PC-3 (cell line): ENCODE results near the gene XPO5. TPM values are rescaled to one million over a fixed set of nuclear protein-coding genes. Genes with fewer than 3 reads are reported as not detected.

Experiments used
- ATAC-seq: fragments of 200-7000 bp; cut with Tn5 transposase; 2 replicates; pipeline ENCODE4 v1.9.1; 2020; ENCODE audit warnings: mild to moderate bottlenecking, moderate library complexity
- BruUV-seq: library from RNA; stranded (reverse); fragments of 400-500 nt; replicated peaks from 2 replicates; lab custom pipeline; 2021; lab: Mats Ljungman, UMichigan
- CTCF ChIA-PET: fragments of 300-600 bp; sonication (Branson Sonifier 250); formaldehyde crosslinking; loops from one replicate; lab custom pipeline; 2022; ENCODE audit warnings: antibody characterized with exemption; lab: Charles Lee
- POLR2A ChIA-PET: fragments of 300-600 bp; sonication (Branson Sonifier 250); formaldehyde crosslinking; loops from one replicate; lab custom pipeline; 2022; ENCODE audit warnings: antibody characterized with exemption; ENCODE audit not compliant: unreplicated experiment; lab: Charles Lee
- DNase-seq: peaks from one replicate; pipeline ENCODE4 v3.0.0-alpha.2; 2015
- H2AFZ ChIP-seq: fragments of 300-600 bp; sonication (generic); 2 replicates; pipeline ENCODE4 v1.6.0; 2016; ENCODE audit warnings: antibody characterized with exemption, low read length
- H3F3A ChIP-seq: fragments of 300-600 bp; sonication (generic); one replicate; pipeline ENCODE4 v1.6.0; 2017; ENCODE audit warnings: antibody characterized with exemption, low read length, control low read depth, mild to moderate bottlenecking; ENCODE audit not compliant: unreplicated experiment
- H3K27ac ChIP-seq: fragments of 300-600 bp; sonication (generic); 2 replicates; pipeline ENCODE4 v1.5.1; 2016; ENCODE audit warnings: mild to moderate bottlenecking, low read length
- H3K27me3 ChIP-seq: fragments of 300-600 bp; sonication (generic); 2 replicates; pipeline ENCODE4 v1.6.1; 2016; ENCODE audit warnings: low read length, mixed read lengths
- H3K36me3 ChIP-seq: fragments of 300-600 bp; sonication (generic); 2 replicates; pipeline ENCODE4 v1.6.1; 2016; ENCODE audit warnings: low read depth, mixed run types, low read length, mixed read lengths
- H3K4me1 ChIP-seq: fragments of 300-600 bp; sonication (generic); 2 replicates; pipeline ENCODE4 v1.5.1; 2016; ENCODE audit warnings: low read length; ENCODE audit not compliant: insufficient read depth
- H3K4me2 ChIP-seq: fragments of 300-600 bp; sonication (generic); 2 replicates; pipeline ENCODE4 v1.6.0; 2016; ENCODE audit warnings: low read length
- H3K4me3 ChIP-seq: fragments of 300-600 bp; sonication (generic); 2 replicates; pipeline ENCODE4 v1.5.1; 2016; ENCODE audit warnings: mild to moderate bottlenecking, low read length, mixed read lengths
- H3K79me2 ChIP-seq: fragments of 300-600 bp; sonication (generic); 2 replicates; pipeline ENCODE4 v1.6.1; 2017; ENCODE audit warnings: low read length, mixed read lengths
- H3K9ac ChIP-seq: fragments of 300-600 bp; sonication (generic); 2 replicates; pipeline ENCODE4 v1.6.0; 2016; ENCODE audit warnings: mild to moderate bottlenecking, low read length
- H3K9me2 ChIP-seq: fragments of 300-600 bp; sonication (generic); replicated peaks from 2 replicates; pipeline ENCODE4 v1.6.1; 2016; ENCODE audit warnings: mixed run types, low read length, mixed read lengths
- H3K9me3 ChIP-seq: fragments of 300-600 bp; sonication (generic); 2 replicates; pipeline ENCODE4 v1.6.1; 2016; ENCODE audit warnings: low read length, mixed read lengths
- H4K20me1 ChIP-seq: fragments of 300-600 bp; sonication (generic); 2 replicates; pipeline ENCODE4 v1.6.1; 2016; ENCODE audit warnings: low read length, mixed read lengths
- CTCF ChIP-seq: fragments of 300-600 bp; sonication (generic); conservative IDR thresholded peaks from 2 replicates; pipeline ENCODE4 v1.5.1; 2017; ENCODE audit warnings: antibody characterized with exemption, low read depth, mild to moderate bottlenecking, low read length
- EZH2 ChIP-seq: fragments of 300-600 bp; sonication (generic); IDR thresholded peaks from one replicate; pipeline ENCODE4 v1.6.1; 2017; ENCODE audit warnings: antibody characterized with exemption, mild to moderate bottlenecking, low read length; ENCODE audit not compliant: unreplicated experiment
- EZH2phosphoT487 ChIP-seq: fragments of 300-600 bp; sonication (generic); IDR thresholded peaks from 2 replicates; pipeline ENCODE4 v1.6.1; 2018; ENCODE audit warnings: mild to moderate bottlenecking, antibody characterized with exemption, low read length, borderline replicate concordance
- intact Hi-C: fragments of 100-400 bp; cut with micrococcal nuclease; formaldehyde crosslinking; loops from 2 replicates; pipeline ENCODE4 v1.9.0; 2023
- total RNA-seq: library from RNA; depleted of rRNA; stranded (reverse); fragments of >200 nt; gene quantifications from 2 replicates; pipeline ENCODE4 v1.2.3, GENCODE V29; 2014

The XPO5 gene
- total RNA-seq, 1 experiment from 2014 or later, result 42.3 TPM

GRCh38 chr6:43493833-43494232 lies 82.0 kb downstream of the XPO5 start:
- H3K9me2 ChIP-seq, result no peaks in the 10 kb centered on the region
- no peak overlapping the region for H3K27ac ChIP-seq
- no peak for TF ChIP-seq EZH2phosphoT487
- no peak for TF ChIP-seq EZH2
- no peak for TF ChIP-seq CTCF
- intact Hi-C loops, result no loop called here
- no TSS peak for BruUV-seq
- H3K36me3 ChIP-seq, result peaks cover under 1% of the 10 kb centered on the region; the same call in 1 of the 2 replicates
- no peak overlapping the region for H3K4me2 ChIP-seq
- no peak overlapping the region for H2AFZ ChIP-seq
- no peak for ATAC-seq
- no peak overlapping the region for H3K9ac ChIP-seq
- no peak overlapping the region for H3K4me3 ChIP-seq
- DNase-seq, result no peak
- H3K79me2 ChIP-seq, result peaks cover 46% of the 10 kb centered on the region
- ChIA-PET CTCF (no interaction called here), POLR2A (no interaction called here)
- H3K4me1 ChIP-seq, result peaks cover 4% of the 10 kb centered on the region; the same call in 1 of the 2 replicates
- peaks cover 12% of the 10 kb centered on the region; the same call in 1 of the 2 replicates for H4K20me1 ChIP-seq
- no peaks in the 10 kb centered on the region for H3K27me3 ChIP-seq
- no peaks in the 10 kb centered on the region for H3F3A ChIP-seq
- H3K9me3 ChIP-seq, result no peaks in the 10 kb centered on the region

- intact Hi-C loops, result no loop called here
- Histone ChIP-seq H3K4me2 (no peak overlapping the region), H3K27me3 (no peaks in the 10 kb centered on the region), H3F3A (no peaks in the 10 kb centered on the region), H3K4me1 (peaks cover 4% of the 10 kb centered on the region; the same call in 1 of the 2 replicates), H3K36me3 (no peaks in the 10 kb centered on the region; the same call in 1 of the 2 replicates), H3K4me3 (no peak overlapping the region), H3K9ac (no peak overlapping the region), H4K20me1 (peaks cover 13% of the 10 kb centered on the region; the same call in 1 of the 2 replicates), H3K79me2 (peaks cover 46% of the 10 kb centered on the region), H2AFZ (no peak overlapping the region), H3K27ac (no peak overlapping the region), H3K9me2 (no peaks in the 10 kb centered on the region), H3K9me3 (no peaks in the 10 kb centered on the region)
- TF ChIP-seq EZH2phosphoT487 (no peak), CTCF (no peak), EZH2 (no peak)
- DNase-seq (no peak), ATAC-seq (no peak)
- POLR2A ChIA-PET, result no interaction called here
- BruUV-seq, result no TSS peak
- CTCF ChIA-PET, result no interaction called here
Measured at GRCh38 chr6:43493230-43493629, 82.6 kb downstream of the XPO5 start.

GRCh38 chr6:43492673-43493072 lies 83.2 kb downstream of the XPO5 start:
- BruUV-seq, result no TSS peak
- Histone ChIP-seq H3K4me2 (no peak overlapping the region), H3K27me3 (no peaks in the 10 kb centered on the region), H3K4me1 (peaks cover 4% of the 10 kb centered on the region; the same call in 1 of the 2 replicates), H3K36me3 (no peaks in the 10 kb centered on the region; the same call in 1 of the 2 replicates), H3K9me3 (no peaks in the 10 kb centered on the region), H2AFZ (no peak overlapping the region), H3K79me2 (peaks cover 46% of the 10 kb centered on the region), H3F3A (no peaks in the 10 kb centered on the region), H3K27ac (no peak overlapping the region), H3K9ac (no peak overlapping the region), H4K20me1 (peaks cover 13% of the 10 kb centered on the region; the same call in 1 of the 2 replicates), H3K9me2 (no peaks in the 10 kb centered on the region), H3K4me3 (no peak overlapping the region)
- intact Hi-C loops, result no loop called here
- CTCF ChIA-PET, result no interaction called here
- POLR2A ChIA-PET, result no interaction called here
- TF ChIP-seq CTCF (no peak), EZH2phosphoT487 (no peak), EZH2 (no peak)
- DNase-seq (no peak), ATAC-seq (no peak)
